Heart right ventricle (tissue), 16 donors: Measurements from ENCODE around the gene MINK1. TPM values are rescaled to one million over a fixed set of nuclear protein-coding genes. Genes with fewer than 3 reads are reported as not detected.
A peak's percentile ranks its signal among the peaks of the same experiment; 100 is the strongest.

ENCODE experiments used
- ATAC-seq, 8 donors: fragments of 200-7000 bp; cut with Tn5 transposase; one replicate each; pipeline ENCODE4 v1.9.1; 2020; ENCODE audit warnings: mild to moderate bottlenecking in 8 of 8, moderate library complexity in 8 of 8, moderate number of reproducible peaks in 1 of 8
- DNase-seq, 2 donors: peaks; one replicate each; pipeline ENCODE4 v3.0.0-alpha.2; 2020
- H3K27ac ChIP-seq, 10 donors: fragments of 200-600 bp; sonication (generic) in 2 of 10; one replicate each; pipeline versions ENCODE4 v1.5.0 to v1.8.0; 2020 to 2022; ENCODE audit warnings: mild to moderate bottlenecking in 3 of 10
- H3K27me3 ChIP-seq, 7 donors: fragments of 200-600 bp; one replicate each; pipeline ENCODE4 v1.8.0; 2021 to 2022; ENCODE audit warnings: mild to moderate bottlenecking in 2 of 7
- H3K36me3 ChIP-seq, 9 donors: fragments of 200-600 bp; sonication (generic) in 1 of 9; one replicate each; pipeline versions ENCODE4 v1.5.0 to v1.8.0; 2020 to 2022; ENCODE audit warnings: mild to moderate bottlenecking in 2 of 9
- H3K4me1 ChIP-seq, 9 donors: fragments of 200-600 bp; sonication (generic) in 1 of 9; one replicate each; pipeline versions ENCODE4 v1.5.0 to v1.8.0; 2020 to 2022; ENCODE audit warnings: mild to moderate bottlenecking in 4 of 9
- H3K4me3 ChIP-seq, 10 donors: fragments of 200-600 bp; sonication (generic) in 2 of 10; one replicate each; pipeline versions ENCODE4 v1.5.0 to v1.8.0; 2020 to 2022; ENCODE audit warnings: mild to moderate bottlenecking in 7 of 10, moderate library complexity in 2 of 10
- H3K9me3 ChIP-seq, 11 donors: fragments of 200-600 bp in 10 of 11; sonication (generic) in 2 of 11; one replicate each; pipeline versions ENCODE4 v1.5.0 to v1.8.0; 2013 to 2022; ENCODE audit warnings: mild to moderate bottlenecking in 2 of 11, control low read depth in 1 of 11, moderate library complexity in 1 of 11
- WGBS, 2 donors: extraction: QIAGEN DNeasy Blood & Tissue Kit; methylation state at CpG; one replicate each; pipeline ENCODE4 v1.1.7; 2013; ENCODE audit warnings: inconsistent platforms in 1 of 2; 5-methylcytosine and 5-hydroxymethylcytosine counted together
- intact Hi-C, 10 donors: fragments of 100-400 bp; cut with DNase I; formaldehyde crosslinking; loops; one replicate each; pipeline versions ENCODE4 v1.11.1 to v1.14.2; 2022
- polyA plus RNA-seq, 2 donors: library from polyadenylated mRNA; stranded (reverse); fragments of 200-250 nt; gene quantifications; one replicate each; pipeline ENCODE4 v1.2.3, GENCODE V29; 2013
- total RNA-seq, 10 donors: library from RNA; stranded (reverse); fragmentation: NEBNext Ultra II Directional in 3 of 10; extraction: Animal tissue kit (Norgen Biotek cat#: 25700) in 3 of 10; gene quantifications; one replicate each; pipeline versions ENCODE4 v1.2.1 to v1.2.4, GENCODE V29; 2021 to 2023
- TF ChIP-seq, protein P1 (sequence below), 9 donors: fragments of 200-600 bp; sonication (generic) in 2 of 9; IDR thresholded peaks; one replicate each; pipeline versions ENCODE4 v1.5.0 to v1.8.0; 2021 to 2022; ENCODE audit warnings: antibody characterized with exemption in 9 of 9, mild to moderate bottlenecking in 5 of 9, moderate library complexity in 1 of 9
- donor health status: Arrhythmogenic right ventricular cardiomyopathy.
- donor health status: ischemic (EF 13 %, LVEDD 7.1; RV severe dilation, severe dysfunction).
- donor health status: healthy with polysubstance abuse.
- donor health status: DM: no; HTN: yes; CAD: no.
- donor health status: DM: no; HTN: no; CAD: no.
- donor health status: ischemic (EF 25% LVEDD 6.9; RV normal size, moderate dysfunction).
- donor health status: ischemic (EF 25% LVEDD 5.7; RV mildly dilated, moderate dysfunction).
- donor health status: healthy.
- donor health status: DM: yes; HTN: yes; CAD: no.
- donor health status: Ischemic cardiomyopathy.
- donor health status: ischemic (EF 35%, LVEDD 5.7; RV mildly dilated, moderate dysfunction).
- donor health status: nonischemic (EF 11% LVEDD 7.7; RV severe dilation, severe dysfunction).
- donor health status: DM: yes; HTN: yes; CAD: no.
- donor health status: PGD.
- donor health status: ischemic (EF 29% LVEDD 5.4; RV normal size, mild dysfunction).
- donor health status: nonischemic (EF 23%, LVEDD 6.1; RV moderate dilation, normal function).

The MINK1 gene
- total and polyA plus RNA-seq, 12 donors, result 17.3 to 54.1 (median 33.5) TPM

GRCh38 chr17:4934173-4934979 is 101.2 kb downstream of the MINK1 start:
- peak; percentile 17 to 44 (median 38) for ATAC-seq
- H3K27ac ChIP-seq, result peak overlapping the region in 7 of 10 donors; percentile 13 to 65 (median 42)
- no peaks in the 10 kb centered on the region for H3K9me3 ChIP-seq

DNA sequence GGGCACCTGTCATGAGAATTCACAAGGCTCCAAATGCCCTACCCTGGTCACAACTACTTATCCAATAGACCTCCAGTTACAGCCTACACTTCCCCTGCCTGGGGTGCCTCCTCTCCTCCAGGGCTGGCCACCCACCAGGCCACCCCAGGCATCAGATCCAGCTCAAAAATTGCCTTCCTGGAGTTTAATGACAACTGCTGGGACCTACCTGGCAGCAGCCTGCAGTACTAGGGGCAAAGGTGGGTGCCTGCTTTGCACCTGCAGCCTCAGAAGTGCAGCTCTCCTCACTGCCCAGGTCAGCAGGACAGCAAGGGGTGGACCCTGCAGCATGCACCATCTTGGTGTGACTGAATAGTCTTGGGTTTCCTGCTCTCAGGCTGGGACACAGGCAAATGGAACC is 102.5 kb downstream of the MINK1 start:
- Histone ChIP-seq H3K4me3 (no peak overlapping the region), H3K4me1 (peaks cover 15 to 46% (median 28%) of the 10 kb centered on the region in 9 donors), H3K27me3 (no peaks in the 10 kb centered on the region), H3K9me3 (no peaks in the 10 kb centered on the region), H3K36me3 (peaks cover 0 to 35% (median 10%) of the 10 kb centered on the region in 9 donors), H3K27ac (no peak overlapping the region)
- DNase-seq, result no peak
- no peak for ATAC-seq
- TF ChIP-seq, protein P1, sequence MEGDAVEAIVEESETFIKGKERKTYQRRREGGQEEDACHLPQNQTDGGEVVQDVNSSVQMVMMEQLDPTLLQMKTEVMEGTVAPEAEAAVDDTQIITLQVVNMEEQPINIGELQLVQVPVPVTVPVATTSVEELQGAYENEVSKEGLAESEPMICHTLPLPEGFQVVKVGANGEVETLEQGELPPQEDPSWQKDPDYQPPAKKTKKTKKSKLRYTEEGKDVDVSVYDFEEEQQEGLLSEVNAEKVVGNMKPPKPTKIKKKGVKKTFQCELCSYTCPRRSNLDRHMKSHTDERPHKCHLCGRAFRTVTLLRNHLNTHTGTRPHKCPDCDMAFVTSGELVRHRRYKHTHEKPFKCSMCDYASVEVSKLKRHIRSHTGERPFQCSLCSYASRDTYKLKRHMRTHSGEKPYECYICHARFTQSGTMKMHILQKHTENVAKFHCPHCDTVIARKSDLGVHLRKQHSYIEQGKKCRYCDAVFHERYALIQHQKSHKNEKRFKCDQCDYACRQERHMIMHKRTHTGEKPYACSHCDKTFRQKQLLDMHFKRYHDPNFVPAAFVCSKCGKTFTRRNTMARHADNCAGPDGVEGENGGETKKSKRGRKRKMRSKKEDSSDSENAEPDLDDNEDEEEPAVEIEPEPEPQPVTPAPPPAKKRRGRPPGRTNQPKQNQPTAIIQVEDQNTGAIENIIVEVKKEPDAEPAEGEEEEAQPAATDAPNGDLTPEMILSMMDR (IDR thresholded peaks at IDR 0.05), result no peak
- intact Hi-C loops, result loop anchor here in 2 of 10 donors (10.0 kb wide), 1 partner anchor 49 kb away; the partner anchor contains the start of gene CAMTA2 (in 2 of the 2)

More at GRCh38 chr17:4934173-4934979, 101.2 kb downstream of the MINK1 start:
- H3K36me3 ChIP-seq, result peaks cover 0 to 35% (median 10%) of the 10 kb centered on the region in 9 donors
- 16 to 17% methylated on average over 14 of the region's 14 CpGs for WGBS, 2 donors
- intact Hi-C loops, result loop anchor here in 2 of 10 donors (10.0 kb wide), 1 partner anchor 50 kb away; the partner anchor contains the start of gene CAMTA2 (in 2 of the 2)
- H3K27me3 ChIP-seq, result no peaks in the 10 kb centered on the region
- no peak overlapping the region for H3K4me3 ChIP-seq
- H3K4me1 ChIP-seq, result peaks cover 15 to 45% (median 26%) of the 10 kb centered on the region in 9 donors
- peak in 1 of 2 donors; percentile 37 for DNase-seq
- TF ChIP-seq, protein P1 (IDR thresholded peaks at IDR 0.05), result peak in 5 of 9 donors; percentile 12 to 38 (median 32)

GRCh38 chr17:4936436-4936835 is 103.3 kb downstream of the MINK1 start:
- Histone ChIP-seq H3K4me1 (peaks cover 19 to 53% (median 35%) of the 10 kb centered on the region in 9 donors), H3K27me3 (no peaks in the 10 kb centered on the region), H3K9me3 (no peaks in the 10 kb centered on the region), H3K36me3 (peaks cover 0 to 35% (median 10%) of the 10 kb centered on the region in 9 donors), H3K27ac (no peak overlapping the region), H3K4me3 (no peak overlapping the region)
- ATAC-seq, result no peak
- DNase-seq, result no peak
- intact Hi-C loops, result loop anchor here in 2 of 10 donors (10.0 kb wide), 1 partner anchor 48 kb away; the partner anchor contains the start of gene CAMTA2 (in 2 of the 2)
- 83 to 85% methylated on average over 3 of the region's 3 CpGs for WGBS, 2 donors
- TF ChIP-seq, protein P1 (IDR thresholded peaks at IDR 0.05), result no peak

DNA sequence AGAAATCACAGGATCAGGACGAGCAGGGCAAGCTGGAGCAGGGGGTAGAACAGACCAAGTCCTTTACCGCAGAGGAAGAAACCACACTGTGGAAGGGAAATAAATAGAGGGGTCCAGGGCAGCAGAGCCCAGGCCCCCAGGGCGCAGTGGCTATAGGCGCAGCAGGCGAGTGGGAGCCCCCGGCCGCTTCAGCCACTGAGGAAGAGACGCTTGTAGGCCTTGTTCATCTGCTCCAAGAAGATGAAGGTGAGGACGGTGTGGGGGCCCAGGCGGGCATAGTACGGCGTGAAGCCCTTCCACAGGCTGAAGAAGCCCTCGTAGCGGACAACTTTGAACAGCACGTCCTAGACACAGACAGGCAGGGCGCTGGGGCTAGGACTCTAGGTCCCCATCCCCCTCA is 104.4 kb downstream of the MINK1 start:
- H3K27me3 ChIP-seq, result no peaks in the 10 kb centered on the region
- no peak for ATAC-seq
- DNase-seq, result no peak
- intact Hi-C loops, result loop anchor here in 2 of 10 donors (10.0 kb wide), 1 partner anchor 47 kb away; the partner anchor contains the start of gene CAMTA2 (in 2 of the 2)
- peaks cover 20 to 57% (median 41%) of the 10 kb centered on the region in 9 donors for H3K4me1 ChIP-seq
- peaks cover 0 to 44% (median 11%) of the 10 kb centered on the region in 9 donors for H3K36me3 ChIP-seq
- WGBS, 2 donors, result 90 to 94% methylated on average over 16 of the region's 16 CpGs
- no peaks in the 10 kb centered on the region for H3K9me3 ChIP-seq
- TF ChIP-seq, protein P1 (IDR thresholded peaks at IDR 0.05), result no peak
- peak overlapping the region in 1 of 10 donors; percentile 6 for H3K27ac ChIP-seq
- H3K4me3 ChIP-seq, result no peak overlapping the region
